Measurements from ENCODE around the gene CCDC85A.

DNA sequence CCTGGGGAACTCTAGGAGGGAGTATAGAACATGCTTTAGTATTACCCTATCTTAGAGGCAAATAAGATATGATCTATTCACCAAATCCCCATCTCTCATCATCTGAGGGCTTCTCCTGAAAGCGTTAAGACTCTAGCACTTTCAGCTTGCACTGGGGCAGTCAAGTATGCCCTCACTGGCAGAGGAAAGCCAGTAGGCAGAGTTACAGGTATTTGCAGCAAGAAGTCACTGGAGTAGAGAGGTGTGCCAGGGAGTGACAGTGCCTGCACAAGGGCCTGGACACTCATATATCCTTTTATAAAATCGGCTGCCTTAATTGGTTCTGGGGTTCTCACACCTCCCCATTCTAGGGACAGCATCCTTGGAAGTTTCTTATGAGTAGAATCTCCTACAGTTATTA, 31.9 kb upstream of the CCDC85A start:
- TF ChIP-seq EZH2 (IDR thresholded peaks at IDR 0.05; ENCODE audit: borderline replicate concordance, insufficient read depth, low read length, poor library complexity, severe bottlenecking) (no peak), EP300 (conservative IDR thresholded peaks at IDR 0.05; ENCODE audit: poor library complexity, severe bottlenecking) (no peak), POLR2AphosphoS5 (IDR thresholded peaks at IDR 0.05) (no peak), MXI1 (conservative IDR thresholded peaks at IDR 0.05; ENCODE audit: poor library complexity, severe bottlenecking) (no peak), SMC3 (conservative IDR thresholded peaks at IDR 0.05; ENCODE audit: poor library complexity) (no peak), RAD21 (conservative IDR thresholded peaks at IDR 0.05) (no peak)
- TF ChIP-seq, protein P1, sequence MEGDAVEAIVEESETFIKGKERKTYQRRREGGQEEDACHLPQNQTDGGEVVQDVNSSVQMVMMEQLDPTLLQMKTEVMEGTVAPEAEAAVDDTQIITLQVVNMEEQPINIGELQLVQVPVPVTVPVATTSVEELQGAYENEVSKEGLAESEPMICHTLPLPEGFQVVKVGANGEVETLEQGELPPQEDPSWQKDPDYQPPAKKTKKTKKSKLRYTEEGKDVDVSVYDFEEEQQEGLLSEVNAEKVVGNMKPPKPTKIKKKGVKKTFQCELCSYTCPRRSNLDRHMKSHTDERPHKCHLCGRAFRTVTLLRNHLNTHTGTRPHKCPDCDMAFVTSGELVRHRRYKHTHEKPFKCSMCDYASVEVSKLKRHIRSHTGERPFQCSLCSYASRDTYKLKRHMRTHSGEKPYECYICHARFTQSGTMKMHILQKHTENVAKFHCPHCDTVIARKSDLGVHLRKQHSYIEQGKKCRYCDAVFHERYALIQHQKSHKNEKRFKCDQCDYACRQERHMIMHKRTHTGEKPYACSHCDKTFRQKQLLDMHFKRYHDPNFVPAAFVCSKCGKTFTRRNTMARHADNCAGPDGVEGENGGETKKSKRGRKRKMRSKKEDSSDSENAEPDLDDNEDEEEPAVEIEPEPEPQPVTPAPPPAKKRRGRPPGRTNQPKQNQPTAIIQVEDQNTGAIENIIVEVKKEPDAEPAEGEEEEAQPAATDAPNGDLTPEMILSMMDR (IDR thresholded peaks at IDR 0.05; ENCODE audit: poor library complexity, severe bottlenecking) = no peak
- TF ChIP-seq, protein P2, sequence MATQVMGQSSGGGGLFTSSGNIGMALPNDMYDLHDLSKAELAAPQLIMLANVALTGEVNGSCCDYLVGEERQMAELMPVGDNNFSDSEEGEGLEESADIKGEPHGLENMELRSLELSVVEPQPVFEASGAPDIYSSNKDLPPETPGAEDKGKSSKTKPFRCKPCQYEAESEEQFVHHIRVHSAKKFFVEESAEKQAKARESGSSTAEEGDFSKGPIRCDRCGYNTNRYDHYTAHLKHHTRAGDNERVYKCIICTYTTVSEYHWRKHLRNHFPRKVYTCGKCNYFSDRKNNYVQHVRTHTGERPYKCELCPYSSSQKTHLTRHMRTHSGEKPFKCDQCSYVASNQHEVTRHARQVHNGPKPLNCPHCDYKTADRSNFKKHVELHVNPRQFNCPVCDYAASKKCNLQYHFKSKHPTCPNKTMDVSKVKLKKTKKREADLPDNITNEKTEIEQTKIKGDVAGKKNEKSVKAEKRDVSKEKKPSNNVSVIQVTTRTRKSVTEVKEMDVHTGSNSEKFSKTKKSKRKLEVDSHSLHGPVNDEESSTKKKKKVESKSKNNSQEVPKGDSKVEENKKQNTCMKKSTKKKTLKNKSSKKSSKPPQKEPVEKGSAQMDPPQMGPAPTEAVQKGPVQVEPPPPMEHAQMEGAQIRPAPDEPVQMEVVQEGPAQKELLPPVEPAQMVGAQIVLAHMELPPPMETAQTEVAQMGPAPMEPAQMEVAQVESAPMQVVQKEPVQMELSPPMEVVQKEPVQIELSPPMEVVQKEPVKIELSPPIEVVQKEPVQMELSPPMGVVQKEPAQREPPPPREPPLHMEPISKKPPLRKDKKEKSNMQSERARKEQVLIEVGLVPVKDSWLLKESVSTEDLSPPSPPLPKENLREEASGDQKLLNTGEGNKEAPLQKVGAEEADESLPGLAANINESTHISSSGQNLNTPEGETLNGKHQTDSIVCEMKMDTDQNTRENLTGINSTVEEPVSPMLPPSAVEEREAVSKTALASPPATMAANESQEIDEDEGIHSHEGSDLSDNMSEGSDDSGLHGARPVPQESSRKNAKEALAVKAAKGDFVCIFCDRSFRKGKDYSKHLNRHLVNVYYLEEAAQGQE (IDR thresholded peaks at IDR 0.05; ENCODE audit: borderline replicate concordance) = no peak
